HUES48 (cell line): ENCODE data around the gene ANKUB1.
A peak's percentile ranks its signal among the peaks of the same experiment; 100 is the strongest.

ENCODE experiments used
- H3K27ac ChIP-seq: one replicate; pipeline ENCODE4 v1.7.0; 2013; ENCODE audit warnings: low read depth, low read length, inconsistent platforms
- H3K27me3 ChIP-seq: 2 replicates; pipeline ENCODE4 v1.6.1; 2013; ENCODE audit warnings: mild to moderate bottlenecking, low read length; ENCODE audit not compliant: control insufficient read depth, insufficient read depth
- H3K36me3 ChIP-seq: 2 replicates; pipeline ENCODE4 v1.6.1; 2013; ENCODE audit warnings: low read length; ENCODE audit not compliant: control insufficient read depth, insufficient read depth
- H3K4me1 ChIP-seq: 2 replicates; pipeline ENCODE4 v1.6.1; 2013; ENCODE audit warnings: mild to moderate bottlenecking, low read length; ENCODE audit not compliant: control insufficient read depth, insufficient read depth
- H3K4me3 ChIP-seq: 2 replicates; pipeline ENCODE4 v1.5.1; 2013; ENCODE audit warnings: mild to moderate bottlenecking, low read depth, low read length
- H3K9ac ChIP-seq: 2 replicates; pipeline ENCODE4 v1.6.1; 2013; ENCODE audit warnings: mild to moderate bottlenecking, low read depth, low read length, moderate library complexity
- H3K9me3 ChIP-seq: 2 replicates; pipeline ENCODE4 v1.6.1; 2013; ENCODE audit warnings: low read length; ENCODE audit not compliant: control insufficient read depth, insufficient read depth

ANKUB1 gene

DNA sequence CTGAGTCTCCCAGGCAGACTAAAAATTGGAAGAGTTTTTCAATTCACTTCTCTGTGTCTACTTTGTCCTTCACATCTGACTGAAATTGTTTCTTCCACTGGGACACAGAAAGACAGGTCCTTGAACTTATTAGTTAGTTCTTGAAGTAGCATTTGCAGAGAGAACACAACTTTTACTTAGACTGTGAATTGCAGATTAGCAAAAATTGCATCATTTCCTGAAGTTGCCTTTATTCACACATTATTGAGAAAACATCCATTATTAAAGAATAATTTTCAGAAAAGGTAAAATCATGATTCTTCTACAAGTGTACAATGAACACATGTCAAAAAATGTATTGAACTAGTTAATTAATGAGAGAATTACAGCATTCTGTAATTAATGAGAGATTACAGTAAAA lies 38.6 kb downstream of the ANKUB1 start:
- H3K9me3 ChIP-seq, result no peaks in the 10 kb centered on the region
- no peak overlapping the region for H3K27ac ChIP-seq
- no peak overlapping the region for H3K9ac ChIP-seq
- peaks cover 18% of the 10 kb centered on the region for H3K36me3 ChIP-seq
- H3K27me3 ChIP-seq, result no peaks in the 10 kb centered on the region
- no peak overlapping the region for H3K4me3 ChIP-seq
- peaks cover 4% of the 10 kb centered on the region for H3K4me1 ChIP-seq

DNA sequence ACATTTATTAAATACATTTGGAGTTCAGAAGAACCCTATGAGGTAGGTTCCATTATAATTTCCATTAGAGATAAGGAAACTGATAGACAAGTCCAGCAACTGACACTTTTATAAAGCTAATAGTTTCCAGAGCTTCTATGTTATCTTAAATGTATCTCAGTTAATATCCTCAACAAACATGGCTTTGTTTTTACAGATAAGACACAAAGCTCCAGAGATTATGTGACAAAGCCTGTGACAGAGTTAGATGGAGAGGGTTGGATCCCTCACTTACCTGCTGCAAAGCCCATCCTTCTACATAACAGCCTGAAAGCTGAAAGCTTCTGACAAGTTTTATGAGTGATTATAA lies 39.6 kb downstream of the ANKUB1 start:
- Histone ChIP-seq H3K9me3 (no peaks in the 10 kb centered on the region), H3K4me1 (peaks cover 4% of the 10 kb centered on the region), H3K4me3 (peak overlapping the region; percentile 91), H3K27me3 (no peaks in the 10 kb centered on the region), H3K27ac (no peak overlapping the region), H3K9ac (no peak overlapping the region), H3K36me3 (peaks cover 28% of the 10 kb centered on the region)

DNA sequence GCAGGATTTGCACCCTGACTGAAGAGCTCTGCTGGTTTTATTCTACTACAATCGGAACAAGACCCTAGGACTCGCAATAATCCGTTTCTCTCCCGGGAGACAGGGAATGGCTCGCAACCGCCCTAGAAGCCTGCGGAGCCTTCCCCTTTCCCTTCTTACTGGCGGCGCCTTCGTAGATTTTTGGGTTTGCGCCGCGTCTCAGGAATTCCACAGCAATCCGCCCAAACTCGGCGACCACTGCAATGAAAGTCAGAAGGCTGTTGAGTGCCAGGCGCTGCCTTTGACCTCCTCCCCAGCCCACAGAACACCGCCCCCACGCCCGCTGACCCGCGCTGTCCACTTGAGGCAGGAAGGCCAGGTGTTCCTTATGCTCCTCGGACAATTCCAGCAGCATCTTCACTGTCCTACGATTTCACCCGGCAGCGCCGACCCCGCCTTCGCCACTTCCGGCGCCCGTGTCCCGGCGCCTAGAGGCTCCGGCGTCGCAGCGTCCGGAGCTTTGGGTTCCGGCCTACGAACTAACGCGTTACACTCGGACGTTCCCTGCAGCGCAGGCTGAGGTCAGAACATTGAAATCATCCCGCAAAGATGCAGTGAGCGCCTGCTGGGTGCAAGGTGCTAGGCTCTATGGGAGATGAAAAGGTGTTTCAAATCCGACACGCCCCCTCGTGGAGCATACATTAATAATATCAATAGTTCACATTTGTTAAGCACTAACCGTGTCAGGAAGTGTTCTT lies 40.1 kb downstream of the ANKUB1 start, which contains the start of gene COMMD2:
COMMD2 (minus strand) TSS at position 439 of the 737 bp plus-strand sequence; CDS start at position 394, 45 bp downstream.
- no peaks in the 10 kb centered on the region for H3K9me3 ChIP-seq
- peak within 1 kb of the TSS; percentile 87 for H3K27ac ChIP-seq
- peak within 1 kb of the TSS; percentile 91 for H3K4me3 ChIP-seq
- H3K9ac ChIP-seq, result peak within 1 kb of the TSS; percentile 76
- peaks cover 4% of the 10 kb centered on the region for H3K4me1 ChIP-seq
- no peaks in the 10 kb centered on the region for H3K27me3 ChIP-seq
- H3K36me3 ChIP-seq, result peaks cover 31% of the 10 kb centered on the region

DNA sequence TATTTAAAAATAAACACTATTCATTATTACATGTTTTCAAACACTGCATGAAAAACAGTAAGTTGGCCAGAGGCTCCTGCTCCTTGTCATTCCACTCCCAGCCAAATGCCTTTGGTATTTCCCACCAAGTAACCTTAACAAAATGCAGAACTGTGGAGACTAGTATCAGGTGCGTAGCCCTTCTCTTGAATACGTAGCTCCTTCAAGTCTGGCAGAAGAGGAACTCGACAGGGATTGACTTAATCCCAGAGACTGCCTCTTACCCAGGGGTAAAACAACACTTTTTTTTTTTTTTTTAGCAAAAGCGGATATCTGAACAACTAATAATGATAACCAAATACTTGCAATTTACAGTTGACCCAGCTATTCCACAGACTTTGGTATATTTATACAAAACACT lies 40.8 kb downstream of the ANKUB1 start:
- Histone ChIP-seq H3K9me3 (no peaks in the 10 kb centered on the region), H3K27ac (no peak overlapping the region), H3K4me3 (peak overlapping the region; percentile 91), H3K9ac (peak overlapping the region; percentile 76), H3K4me1 (peaks cover 4% of the 10 kb centered on the region), H3K27me3 (no peaks in the 10 kb centered on the region), H3K36me3 (peaks cover 38% of the 10 kb centered on the region)

DNA sequence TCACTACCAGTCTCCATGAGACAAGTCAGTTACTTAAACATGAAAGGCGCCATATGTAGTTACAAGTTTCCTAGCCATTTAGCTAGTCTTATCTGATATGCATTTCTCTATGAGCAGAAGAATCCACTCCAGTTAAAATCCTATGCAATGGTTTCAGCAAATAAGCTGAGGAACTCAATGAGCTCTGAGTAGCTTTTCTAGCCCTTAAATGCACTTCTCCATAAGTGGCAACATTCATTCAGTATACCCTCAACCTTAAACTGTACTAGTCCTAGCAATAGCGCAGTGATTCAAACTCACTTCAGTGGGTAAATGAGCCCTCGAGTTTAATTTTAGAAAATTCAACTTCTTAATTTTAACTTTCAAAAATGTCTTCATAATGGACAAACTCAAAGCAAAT lies 47.7 kb downstream of the ANKUB1 start:
- no peaks in the 10 kb centered on the region for H3K9me3 ChIP-seq
- H3K27ac ChIP-seq, result no peak overlapping the region
- no peaks in the 10 kb centered on the region for H3K4me1 ChIP-seq
- no peaks in the 10 kb centered on the region for H3K27me3 ChIP-seq
- no peak overlapping the region for H3K9ac ChIP-seq
- peaks cover 89% of the 10 kb centered on the region for H3K36me3 ChIP-seq
- H3K4me3 ChIP-seq, result no peak overlapping the region

DNA sequence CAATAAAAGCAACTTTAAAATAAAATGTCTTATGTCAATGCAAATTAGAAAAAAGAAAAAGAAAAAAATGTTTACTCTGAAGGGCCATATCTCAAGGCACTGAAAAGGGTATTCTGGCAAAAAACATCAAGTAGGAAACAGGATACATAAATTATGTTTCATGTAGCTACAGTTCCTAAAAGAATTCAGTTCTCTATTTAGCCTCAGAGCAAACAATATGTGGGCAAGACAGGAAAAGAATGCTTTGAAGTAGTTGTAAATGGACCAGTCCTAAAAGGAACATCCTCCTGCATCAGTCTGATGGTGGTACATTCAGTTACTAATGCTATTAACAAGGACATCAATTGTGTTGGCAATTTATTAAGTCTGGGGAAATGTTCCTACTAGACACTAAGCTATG lies 48.2 kb downstream of the ANKUB1 start:
- no peaks in the 10 kb centered on the region for H3K27me3 ChIP-seq
- H3K36me3 ChIP-seq, result peaks cover 89% of the 10 kb centered on the region

DNA sequence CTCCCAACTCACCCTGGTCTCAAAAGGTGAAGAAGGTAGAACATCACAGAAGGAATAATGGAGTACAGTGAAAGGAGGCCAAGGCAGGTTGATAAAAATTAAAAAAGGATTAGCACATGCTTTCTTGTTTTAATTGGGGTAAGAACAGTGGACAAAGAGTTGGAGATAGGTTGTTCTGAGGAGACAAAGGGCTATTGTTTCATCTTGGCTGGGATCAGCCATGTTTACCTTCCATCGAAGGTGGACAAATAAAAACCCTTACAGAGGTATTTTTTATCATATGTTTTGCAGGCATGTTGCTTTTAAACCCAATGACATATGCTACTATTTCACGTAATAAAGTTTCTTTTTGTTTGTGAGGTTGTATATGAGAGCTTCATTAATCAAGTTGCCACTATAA lies 53.0 kb downstream of the ANKUB1 start:
- Histone ChIP-seq H3K4me1 (no peaks in the 10 kb centered on the region), H3K27ac (no peak overlapping the region), H3K9me3 (no peaks in the 10 kb centered on the region), H3K4me3 (no peak overlapping the region), H3K36me3 (peaks cover 61% of the 10 kb centered on the region), H3K27me3 (no peaks in the 10 kb centered on the region), H3K9ac (no peak overlapping the region)

More for the DNA sequence above, 48.2 kb downstream of the ANKUB1 start:
- Histone ChIP-seq H3K9ac (no peak overlapping the region), H3K27ac (no peak overlapping the region), H3K4me1 (no peaks in the 10 kb centered on the region), H3K9me3 (no peaks in the 10 kb centered on the region), H3K4me3 (no peak overlapping the region)

DNA sequence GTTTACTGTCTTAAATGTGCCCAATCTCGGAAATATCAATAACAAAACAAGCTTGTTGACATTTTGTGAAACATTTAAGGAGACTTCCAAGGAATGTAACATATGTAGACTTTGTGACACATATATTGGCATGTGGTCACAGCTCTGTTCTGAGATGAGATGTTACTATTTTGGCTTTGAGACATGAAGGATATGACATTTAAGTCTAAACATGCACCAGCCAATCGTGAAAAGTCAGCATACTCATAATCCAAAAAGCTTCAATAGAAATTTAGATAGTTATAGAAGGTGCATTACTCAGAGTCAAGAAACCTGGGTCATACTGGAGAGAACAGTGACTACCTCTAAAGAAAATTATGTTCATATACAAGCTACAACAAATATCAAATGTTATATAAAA lies 53.5 kb downstream of the ANKUB1 start:
- Histone ChIP-seq H3K4me1 (no peaks in the 10 kb centered on the region), H3K4me3 (no peak overlapping the region), H3K9ac (no peak overlapping the region), H3K27ac (no peak overlapping the region), H3K9me3 (no peaks in the 10 kb centered on the region), H3K36me3 (peaks cover 55% of the 10 kb centered on the region), H3K27me3 (no peaks in the 10 kb centered on the region)

DNA sequence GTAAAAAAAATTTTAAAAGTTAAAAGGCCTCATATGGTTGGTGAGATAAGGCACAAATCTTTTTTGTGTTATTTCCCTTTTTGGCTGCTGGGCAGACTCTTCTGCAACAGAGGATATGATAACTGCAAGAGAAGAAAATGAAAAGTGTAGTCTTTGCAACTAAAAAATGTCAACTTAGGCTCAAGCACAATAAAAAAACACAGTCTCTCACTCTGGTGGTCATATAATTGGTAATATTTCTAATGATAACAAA lies 55.5 kb downstream of the ANKUB1 start:
- H3K4me1 ChIP-seq, result 0 out of 2 replicates have a peak, but pooled peaks cover 3% of the 10 kb centered on the region
- no peak overlapping the region for H3K4me3 ChIP-seq
- no peak overlapping the region for H3K27ac ChIP-seq
- H3K27me3 ChIP-seq, result no peaks in the 10 kb centered on the region
- peaks cover 38% of the 10 kb centered on the region for H3K36me3 ChIP-seq
- no peaks in the 10 kb centered on the region for H3K9me3 ChIP-seq
- no peak overlapping the region for H3K9ac ChIP-seq

DNA sequence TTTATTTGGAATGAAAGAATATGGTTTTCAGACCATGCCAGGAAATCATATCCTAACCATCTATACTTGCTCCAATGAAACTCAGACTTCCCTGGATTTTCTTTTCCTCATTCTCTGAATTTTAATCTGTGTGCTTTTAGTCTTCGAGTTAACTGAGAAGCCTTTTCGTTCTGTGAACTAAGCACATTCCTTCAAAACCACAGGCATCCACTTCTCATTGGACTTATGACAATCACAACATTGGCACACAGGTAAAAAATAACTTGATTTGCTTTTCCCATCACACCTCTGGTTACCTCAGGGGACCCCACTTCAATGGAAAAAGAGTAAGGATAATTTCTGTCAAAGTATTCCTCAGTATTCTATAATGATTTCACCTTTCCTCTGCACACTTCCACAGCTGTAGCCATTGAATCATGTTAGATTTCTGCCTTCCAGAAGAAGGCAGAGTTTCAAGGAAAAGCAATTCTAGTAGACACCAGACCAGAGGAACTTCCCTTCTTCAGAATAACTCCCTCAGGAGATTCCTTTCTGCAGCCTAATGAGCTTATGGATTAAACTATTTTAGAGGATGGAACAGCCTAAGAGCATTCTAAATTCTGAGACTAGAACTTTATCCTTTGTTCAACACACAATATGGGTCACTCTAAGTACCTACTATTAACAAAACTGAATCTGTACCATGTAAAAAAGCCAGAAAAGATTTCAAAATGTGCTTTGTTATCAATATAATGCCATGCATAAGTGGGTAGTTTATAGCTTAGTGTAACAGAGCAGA lies 56.0 kb downstream of the ANKUB1 start:
- H3K4me1 ChIP-seq, result 0 out of 2 replicates have a peak, but pooled peaks cover 3% of the 10 kb centered on the region
- no peaks in the 10 kb centered on the region for H3K9me3 ChIP-seq
- H3K27me3 ChIP-seq, result no peaks in the 10 kb centered on the region
- no peak overlapping the region for H3K27ac ChIP-seq
- no peak overlapping the region for H3K9ac ChIP-seq
- peaks cover 33% of the 10 kb centered on the region for H3K36me3 ChIP-seq
- H3K4me3 ChIP-seq, result no peak overlapping the region

DNA sequence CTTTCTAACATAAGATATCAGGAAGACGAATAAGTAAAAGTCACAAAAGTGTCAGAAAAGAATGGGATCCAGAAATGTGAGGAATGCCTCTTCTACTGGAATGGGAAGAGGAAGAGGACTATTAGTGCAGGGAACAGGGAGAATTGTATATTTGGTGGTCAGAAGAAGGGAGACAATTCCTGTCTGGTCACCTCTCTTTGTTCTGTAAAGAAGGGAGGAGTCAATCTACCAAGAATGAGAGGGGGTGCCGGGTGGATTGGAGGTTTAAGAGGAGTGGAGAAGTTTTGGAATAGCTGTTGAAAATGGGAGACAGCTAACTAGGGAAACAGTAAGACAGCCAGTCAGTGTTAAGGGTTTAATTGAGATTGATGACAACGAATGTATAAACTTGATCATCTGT lies 60.1 kb downstream of the ANKUB1 start:
- Histone ChIP-seq H3K9ac (no peak overlapping the region), H3K9me3 (no peaks in the 10 kb centered on the region), H3K4me3 (no peak overlapping the region), H3K36me3 (peaks cover 6% of the 10 kb centered on the region; the same call in 1 of the 2 replicates), H3K27ac (no peak overlapping the region), H3K27me3 (no peaks in the 10 kb centered on the region), H3K4me1 (0 out of 2 replicates have a peak, but pooled peaks cover 3% of the 10 kb centered on the region)
